Left lung (tissue), 10 donors: ENCODE results near the gene DOCK3. TPM values are rescaled to one million over a fixed set of nuclear protein-coding genes. Genes with fewer than 3 reads are reported as not detected.
"Not testable (repeated sequence)": the region's sequence is repeated elsewhere in the genome, so short reads cannot be mapped to it uniquely, and the experiment has no call there.

ENCODE experiments used
- ATAC-seq: fragments of 200-7000 bp; cut with Tn5 transposase; one replicate; pipeline ENCODE4 v1.9.1; 2020; ENCODE audit warnings: moderate library complexity
- DNase-seq, 4 donors: peaks; one replicate each; pipeline ENCODE4 v3.0.0-alpha.2; 2013 to 2020
- H3K27ac ChIP-seq, 2 donors: fragments of 200-600 bp; sonication (generic) in 1 of 2; one replicate each; pipeline versions ENCODE4 v1.5.0 to v1.8.0; 2020 to 2021
- H3K27me3 ChIP-seq, 2 donors: fragments of 200-600 bp; sonication (generic) in 1 of 2; one replicate each; pipeline versions ENCODE4 v1.5.0 to v1.8.0; 2020 to 2021
- H3K36me3 ChIP-seq, 2 donors: fragments of 200-600 bp; sonication (generic) in 1 of 2; one replicate each; pipeline versions ENCODE4 v1.5.0 to v1.8.0; 2020 to 2021
- H3K4me1 ChIP-seq, 2 donors: fragments of 200-600 bp; one replicate each; pipeline ENCODE4 v1.8.0; 2021
- H3K4me3 ChIP-seq, 2 donors: fragments of 200-600 bp; sonication (generic) in 1 of 2; one replicate each; pipeline versions ENCODE4 v1.5.0 to v1.8.0; 2020 to 2021; ENCODE audit warnings: mild to moderate bottlenecking in 1 of 2
- H3K9me3 ChIP-seq, 2 donors: fragments of 200-600 bp; sonication (generic) in 1 of 2; one replicate each; pipeline versions ENCODE4 v1.5.0 to v1.8.0; 2020 to 2021
- intact Hi-C, 2 donors: fragments of 100-400 bp; cut with DNase I; formaldehyde crosslinking; loops; one replicate each; pipeline versions ENCODE4 v1.11.2 to v1.14.2; 2022
- polyA plus RNA-seq, 6 donors: library from polyadenylated mRNA; unstranded; fragments of 120-200 nt; gene quantifications; one replicate each; pipeline ENCODE4 v1.2.1, GENCODE V29; 2013; ENCODE audit not compliant: insufficient read length in 6 of 6
- total RNA-seq, 2 donors: library from RNA; stranded (reverse); fragmentation: NEBNext Ultra II Directional; extraction: Animal tissue kit (Norgen Biotek cat#: 25700); gene quantifications; one replicate each; pipeline ENCODE4 v1.2.1, GENCODE V29; 2021
- TF ChIP-seq, protein P1 (sequence below), 2 donors: fragments of 200-600 bp; sonication (generic) in 1 of 2; IDR thresholded peaks; one replicate each; pipeline versions ENCODE4 v1.5.0 to v1.8.0; 2021; ENCODE audit warnings: antibody characterized with exemption in 2 of 2
- donor health status: DM: no; HTN: yes; CAD: no.
- donor health status: DM: no; HTN: no; CAD: no.

DOCK3 gene
- total and polyA plus RNA-seq, 8 donors: 0.34 to 2.2 (median 1.8) TPM

DNA sequence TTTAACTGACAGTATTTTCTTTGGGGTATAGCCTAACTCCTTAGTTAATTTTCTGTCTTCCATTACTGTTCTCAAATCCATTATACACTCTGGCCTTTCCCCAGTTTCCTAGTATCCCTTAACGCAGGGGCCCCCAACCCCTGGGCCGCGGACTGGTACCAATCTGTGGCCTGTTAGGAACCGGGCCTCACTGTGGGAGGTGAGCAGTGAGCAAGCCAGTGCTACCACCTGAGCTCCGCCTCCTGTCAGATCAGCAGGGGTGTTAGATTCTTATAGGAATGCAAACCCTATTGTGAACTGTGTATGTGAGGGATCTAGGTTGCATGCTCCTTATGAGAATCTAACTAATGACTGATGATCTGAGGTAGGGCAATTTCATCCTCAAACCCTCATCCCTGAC, 75.1 kb downstream of the DOCK3 start:
- TF ChIP-seq, protein P1, sequence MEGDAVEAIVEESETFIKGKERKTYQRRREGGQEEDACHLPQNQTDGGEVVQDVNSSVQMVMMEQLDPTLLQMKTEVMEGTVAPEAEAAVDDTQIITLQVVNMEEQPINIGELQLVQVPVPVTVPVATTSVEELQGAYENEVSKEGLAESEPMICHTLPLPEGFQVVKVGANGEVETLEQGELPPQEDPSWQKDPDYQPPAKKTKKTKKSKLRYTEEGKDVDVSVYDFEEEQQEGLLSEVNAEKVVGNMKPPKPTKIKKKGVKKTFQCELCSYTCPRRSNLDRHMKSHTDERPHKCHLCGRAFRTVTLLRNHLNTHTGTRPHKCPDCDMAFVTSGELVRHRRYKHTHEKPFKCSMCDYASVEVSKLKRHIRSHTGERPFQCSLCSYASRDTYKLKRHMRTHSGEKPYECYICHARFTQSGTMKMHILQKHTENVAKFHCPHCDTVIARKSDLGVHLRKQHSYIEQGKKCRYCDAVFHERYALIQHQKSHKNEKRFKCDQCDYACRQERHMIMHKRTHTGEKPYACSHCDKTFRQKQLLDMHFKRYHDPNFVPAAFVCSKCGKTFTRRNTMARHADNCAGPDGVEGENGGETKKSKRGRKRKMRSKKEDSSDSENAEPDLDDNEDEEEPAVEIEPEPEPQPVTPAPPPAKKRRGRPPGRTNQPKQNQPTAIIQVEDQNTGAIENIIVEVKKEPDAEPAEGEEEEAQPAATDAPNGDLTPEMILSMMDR (IDR thresholded peaks at IDR 0.05): no peak
- ATAC-seq (no peak), DNase-seq (no peak)
- H3K27ac ChIP-seq: no peak overlapping the region
- H3K4me3 ChIP-seq: no peak overlapping the region
- no peaks in the 10 kb centered on the region for H3K4me1 ChIP-seq
- intact Hi-C loops: no loop called here
- H3K27me3 ChIP-seq: no peaks in the 10 kb centered on the region
- no peaks in the 10 kb centered on the region for H3K36me3 ChIP-seq
- H3K9me3 ChIP-seq: peaks cover 0 to 4% of the 10 kb centered on the region in 2 donors

DNA sequence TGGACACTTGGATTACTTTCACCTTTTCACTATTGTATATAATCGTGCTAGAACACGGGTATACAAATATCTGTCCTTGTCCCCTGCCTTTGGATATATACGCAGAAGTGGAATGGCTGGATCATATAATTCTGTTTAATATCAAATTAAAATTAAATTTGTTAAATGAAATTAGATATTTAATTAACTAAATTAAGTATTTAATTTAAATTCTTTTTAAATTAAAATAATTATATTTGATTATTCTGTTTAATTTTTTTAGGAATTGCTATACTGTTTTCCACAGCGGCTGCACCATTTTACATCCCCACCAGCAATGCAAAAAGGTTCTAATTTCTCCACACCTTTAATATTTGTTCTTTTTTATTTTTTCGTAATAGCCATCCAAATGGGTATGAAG, 84.3 kb downstream of the DOCK3 start:
- peaks cover 0 to 14% of the 10 kb centered on the region in 2 donors for H3K9me3 ChIP-seq
- TF ChIP-seq, protein P1 (IDR thresholded peaks at IDR 0.05): no peak
- no peak for DNase-seq
- no peaks in the 10 kb centered on the region for H3K4me1 ChIP-seq
- H3K4me3 ChIP-seq: no peak overlapping the region
- no peaks in the 10 kb centered on the region for H3K27me3 ChIP-seq
- H3K36me3 ChIP-seq: no peaks in the 10 kb centered on the region
- intact Hi-C loops: no loop called here
- H3K27ac ChIP-seq: no peak overlapping the region
- no peak for ATAC-seq

DNA sequence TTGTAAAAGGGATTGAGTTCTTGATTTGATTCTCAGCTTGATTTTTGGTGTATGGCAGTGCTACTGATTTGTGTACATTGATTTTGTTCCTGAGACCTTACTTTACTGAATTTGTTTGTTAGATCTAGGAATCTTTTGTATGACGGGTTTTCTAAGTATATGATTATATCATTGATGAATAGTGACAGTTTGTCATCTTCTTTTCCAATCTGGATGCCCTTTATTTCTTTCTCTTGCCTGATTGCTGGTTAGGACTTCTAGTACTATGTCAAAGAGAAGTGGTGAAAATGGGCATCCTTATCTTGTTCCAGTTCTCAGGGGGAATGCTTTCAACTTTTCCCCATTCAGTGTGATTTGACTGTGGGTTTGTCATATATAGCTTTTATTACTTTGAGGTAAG, 103.0 kb downstream of the DOCK3 start:
- H3K4me1 ChIP-seq: no peaks in the 10 kb centered on the region
- H3K9me3 ChIP-seq: peaks cover 0 to 10% of the 10 kb centered on the region in 2 donors
- no peak for DNase-seq
- ATAC-seq: no peak
- no peak overlapping the region for H3K27ac ChIP-seq
- no peaks in the 10 kb centered on the region for H3K27me3 ChIP-seq
- H3K4me3 ChIP-seq: no peak overlapping the region
- H3K36me3 ChIP-seq: no peaks in the 10 kb centered on the region
- intact Hi-C loops: no loop called here
- TF ChIP-seq, protein P1 (IDR thresholded peaks at IDR 0.05): no peak

DNA sequence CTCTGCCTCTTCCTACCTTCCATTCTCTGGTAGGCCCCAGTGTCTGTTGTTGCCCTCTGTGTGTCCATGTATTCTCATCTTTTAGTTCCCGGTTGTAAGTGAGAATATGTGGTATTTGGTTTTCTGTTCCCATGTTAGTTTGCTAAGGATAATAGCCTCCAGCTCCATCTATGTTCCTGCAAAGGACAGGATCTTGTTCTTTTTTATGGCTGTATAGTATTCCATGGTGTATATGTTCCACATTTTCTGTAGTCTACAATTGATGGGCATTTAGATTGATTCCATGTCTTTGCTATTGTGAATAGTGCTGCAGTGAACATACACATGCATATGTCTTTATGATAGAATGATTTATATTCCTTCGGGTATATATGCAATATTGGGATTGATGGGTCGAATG, 107.0 kb downstream of the DOCK3 start:
- DNase-seq, intact Hi-C loops, H3K4me1 ChIP-seq, H3K4me3 ChIP-seq, H3K27me3 ChIP-seq, ATAC-seq, H3K27ac ChIP-seq, H3K36me3 ChIP-seq: not testable (repeated sequence)
- H3K9me3 ChIP-seq: peaks cover 0 to 20% of the 10 kb centered on the region in 2 donors

DNA sequence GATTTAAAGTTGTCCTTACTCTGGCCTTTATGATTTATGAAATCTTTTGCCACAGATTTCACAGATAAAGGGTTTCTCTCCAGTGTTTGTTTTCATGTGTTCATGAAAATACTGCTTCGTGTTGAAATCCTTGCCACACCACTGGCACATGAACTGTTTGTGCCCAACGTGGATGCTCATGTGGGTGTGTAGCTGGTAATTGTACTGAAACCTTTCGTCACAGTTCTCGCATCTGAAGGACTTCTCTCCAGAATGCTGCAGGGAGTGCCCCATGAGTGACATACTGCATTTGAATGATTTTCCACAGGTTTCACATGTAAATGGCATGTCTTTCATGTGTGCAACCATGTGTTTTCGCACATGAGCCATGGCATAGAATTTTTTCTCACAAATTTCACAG, 111.9 kb downstream of the DOCK3 start:
- H3K4me1 ChIP-seq: no peaks in the 10 kb centered on the region
- TF ChIP-seq, protein P1 (IDR thresholded peaks at IDR 0.05): no peak
- DNase-seq (no peak), ATAC-seq (no peak)
- no peaks in the 10 kb centered on the region for H3K36me3 ChIP-seq
- intact Hi-C loops: no loop called here
- no peaks in the 10 kb centered on the region for H3K27me3 ChIP-seq
- peaks cover 0 to 16% of the 10 kb centered on the region in 2 donors for H3K9me3 ChIP-seq
- H3K4me3 ChIP-seq: no peak overlapping the region
- no peak overlapping the region for H3K27ac ChIP-seq

DNA sequence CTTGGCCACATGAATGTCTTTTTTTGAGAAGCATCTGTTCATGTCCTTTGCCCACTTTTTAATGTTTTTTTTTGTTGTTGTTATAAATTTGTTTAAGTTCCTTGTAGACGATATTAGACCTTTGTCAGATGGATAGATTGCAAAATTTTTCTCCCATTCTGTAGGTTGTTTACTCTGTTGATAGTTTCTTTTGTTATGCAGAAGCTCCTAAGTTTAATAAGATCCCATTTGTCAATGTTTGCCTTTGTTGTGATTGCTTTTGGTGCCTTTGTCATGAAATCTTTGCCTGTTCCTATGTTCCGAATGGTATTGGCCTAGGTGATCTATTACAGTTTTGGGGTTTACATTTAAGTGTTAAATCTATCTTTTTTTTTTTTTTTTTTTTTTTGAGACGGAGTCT, 116.2 kb downstream of the DOCK3 start:
- H3K4me3 ChIP-seq, H3K4me1 ChIP-seq, H3K9me3 ChIP-seq, H3K36me3 ChIP-seq, DNase-seq, ATAC-seq, intact Hi-C loops, H3K27me3 ChIP-seq, H3K27ac ChIP-seq: not testable (repeated sequence)
